GM12872 (cell line): Measurements from ENCODE around the gene KLC3.

Experiments used
- TF ChIP-seq, protein P1 (sequence below): IDR thresholded peaks from 3 replicates; pipeline ENCODE4 v1.5.1; 2011; ENCODE audit warnings: low read depth, mild to moderate bottlenecking, low read length, moderate library complexity; ENCODE audit not compliant: insufficient read depth

Gene KLC3

DNA sequence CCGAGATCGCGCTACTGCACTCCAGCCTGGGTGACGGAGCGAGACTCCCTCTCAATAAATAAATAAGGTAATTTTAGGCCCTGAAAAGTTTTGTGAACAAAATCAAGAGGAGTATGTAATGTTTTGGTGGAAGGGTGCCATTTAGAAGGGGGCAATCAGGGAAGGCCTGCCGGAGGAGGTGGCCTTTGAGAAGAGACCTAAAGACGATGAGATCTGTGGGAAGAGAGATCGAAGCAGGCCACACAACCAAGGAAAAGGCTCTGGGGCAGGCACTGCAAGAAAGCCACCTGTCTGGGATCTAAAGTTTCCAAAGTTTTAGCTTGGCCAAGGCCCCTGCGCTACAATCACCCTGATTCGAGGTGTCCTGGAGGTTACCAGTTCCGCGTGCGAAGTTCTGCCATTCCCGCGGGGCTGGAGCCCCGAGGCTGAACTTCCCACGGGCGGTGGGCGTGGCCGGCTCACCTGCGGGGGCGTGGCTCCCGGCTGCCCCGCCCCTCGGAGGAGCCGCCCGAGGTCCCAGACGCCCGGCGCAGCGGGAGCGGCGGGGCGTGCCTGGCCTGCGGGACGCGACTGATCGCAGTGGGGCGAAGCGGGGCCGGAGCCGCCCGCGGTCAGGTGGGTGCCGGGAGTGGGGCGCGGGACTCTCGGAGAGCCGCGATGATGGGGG lies at the start of gene KLC3:
TSS of gene KLC3 (plus strand) at position 519 of the 667 bp plus-strand sequence. CDS start 4,792 bp downstream, outside the sequence.
- TF ChIP-seq, protein P1, sequence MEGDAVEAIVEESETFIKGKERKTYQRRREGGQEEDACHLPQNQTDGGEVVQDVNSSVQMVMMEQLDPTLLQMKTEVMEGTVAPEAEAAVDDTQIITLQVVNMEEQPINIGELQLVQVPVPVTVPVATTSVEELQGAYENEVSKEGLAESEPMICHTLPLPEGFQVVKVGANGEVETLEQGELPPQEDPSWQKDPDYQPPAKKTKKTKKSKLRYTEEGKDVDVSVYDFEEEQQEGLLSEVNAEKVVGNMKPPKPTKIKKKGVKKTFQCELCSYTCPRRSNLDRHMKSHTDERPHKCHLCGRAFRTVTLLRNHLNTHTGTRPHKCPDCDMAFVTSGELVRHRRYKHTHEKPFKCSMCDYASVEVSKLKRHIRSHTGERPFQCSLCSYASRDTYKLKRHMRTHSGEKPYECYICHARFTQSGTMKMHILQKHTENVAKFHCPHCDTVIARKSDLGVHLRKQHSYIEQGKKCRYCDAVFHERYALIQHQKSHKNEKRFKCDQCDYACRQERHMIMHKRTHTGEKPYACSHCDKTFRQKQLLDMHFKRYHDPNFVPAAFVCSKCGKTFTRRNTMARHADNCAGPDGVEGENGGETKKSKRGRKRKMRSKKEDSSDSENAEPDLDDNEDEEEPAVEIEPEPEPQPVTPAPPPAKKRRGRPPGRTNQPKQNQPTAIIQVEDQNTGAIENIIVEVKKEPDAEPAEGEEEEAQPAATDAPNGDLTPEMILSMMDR, result no peak

- TF ChIP-seq, protein P1, result no peak
Observed at GRCh38 chr19:45291834-45292233, 48.7 kb upstream of the KLC3 start.

GRCh38 chr19:45293682-45294081 lies 46.9 kb upstream of the KLC3 start:
- TF ChIP-seq, protein P1, result no peak

DNA sequence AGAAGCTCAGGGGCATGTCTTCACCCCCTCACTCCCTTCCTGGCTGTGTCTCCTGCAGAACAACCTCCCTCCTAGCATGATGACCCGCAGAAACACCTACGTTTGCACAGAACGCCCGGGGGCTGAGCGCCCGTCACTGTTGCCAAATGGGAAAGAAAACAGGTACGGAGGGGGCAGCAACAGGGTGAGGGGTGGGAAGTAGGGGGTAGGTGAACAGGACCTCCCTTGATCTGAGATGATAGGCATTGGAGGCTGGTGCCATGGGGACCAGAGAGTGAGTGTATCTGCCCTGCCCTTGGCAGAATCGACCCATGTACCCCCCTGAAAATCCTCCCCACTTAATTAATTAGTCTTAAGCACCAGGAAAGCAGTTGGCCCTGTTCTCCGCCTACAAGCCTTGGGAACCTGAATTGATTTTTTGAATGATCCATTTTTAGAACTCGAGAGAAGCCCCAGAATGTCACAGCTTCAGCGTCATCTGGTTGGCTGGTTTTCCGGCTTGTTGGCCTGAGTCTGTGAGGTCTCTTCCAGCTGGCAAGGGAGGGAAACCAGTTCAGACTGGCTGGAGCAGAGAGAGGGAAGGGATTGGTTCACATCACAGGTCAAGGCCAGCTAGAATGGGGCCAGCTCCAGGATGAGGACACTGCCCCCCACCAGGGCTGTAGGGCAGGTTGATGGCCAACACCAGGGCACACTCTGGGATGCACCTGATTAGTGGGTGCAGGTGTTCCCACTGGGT lies 46.1 kb upstream of the KLC3 start:
- TF ChIP-seq, protein P1, result no peak

DNA sequence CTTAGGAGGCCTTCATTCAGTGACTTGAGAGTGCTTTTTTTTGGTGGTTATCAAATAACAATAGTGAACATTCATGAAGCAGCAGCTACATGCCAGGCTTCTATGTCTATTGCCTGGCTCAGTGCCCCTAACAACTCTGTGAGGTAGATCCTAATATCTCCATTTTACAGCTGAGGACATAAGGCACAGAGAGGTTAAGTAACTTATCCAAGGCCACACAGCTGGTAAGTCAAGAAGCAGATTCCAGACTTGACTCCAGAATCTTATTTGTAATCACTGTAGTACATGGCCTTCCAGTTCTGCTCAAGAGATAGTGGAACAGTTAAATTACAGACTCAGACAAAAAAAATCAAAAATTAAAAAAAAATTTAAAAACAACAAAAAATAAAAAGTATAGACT lies 44.7 kb upstream of the KLC3 start:
- TF ChIP-seq, protein P1, result no peak

GRCh38 chr19:45296355-45296754 lies 44.2 kb upstream of the KLC3 start:
- TF ChIP-seq, protein P1, result no peak

DNA sequence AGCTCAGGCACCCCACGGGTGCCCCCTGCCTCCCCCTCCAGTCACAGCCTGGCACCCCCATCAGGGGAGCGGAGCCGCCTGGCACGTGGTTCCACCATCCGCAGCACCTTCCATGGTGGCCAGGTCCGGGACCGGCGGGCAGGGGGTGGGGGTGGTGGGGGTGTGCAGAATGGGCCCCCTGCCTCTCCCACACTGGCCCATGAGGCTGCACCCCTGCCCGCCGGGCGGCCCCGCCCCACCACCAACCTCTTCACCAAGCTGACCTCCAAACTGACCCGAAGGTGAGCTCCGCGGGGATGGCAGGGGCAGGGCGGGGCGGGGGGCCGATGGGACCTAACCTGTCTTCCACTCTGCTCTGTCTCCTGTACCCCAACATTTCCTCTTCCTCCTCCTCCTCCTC lies 42.9 kb upstream of the KLC3 start:
- TF ChIP-seq, protein P1, result no peak
